HG03280 (cell line): ENCODE measurements around the gene WRAP73.
"Not testable (repeated sequence)": the region's sequence is repeated elsewhere in the genome, so short reads cannot be mapped to it uniquely, and the experiment has no call there.

Source experiments
- ATAC-seq: cut with Tn5 transposase; IDR thresholded peaks from one replicate; pipeline ENCODE4 v1.9.1; 2021; ENCODE audit warnings: mild to moderate bottlenecking, moderate library complexity; ENCODE audit not compliant: unreplicated experiment

WRAP73 gene

GRCh38 chr1:3599286-3599811, 50.6 kb downstream of the WRAP73 start:
- ATAC-seq = no peak

DNA sequence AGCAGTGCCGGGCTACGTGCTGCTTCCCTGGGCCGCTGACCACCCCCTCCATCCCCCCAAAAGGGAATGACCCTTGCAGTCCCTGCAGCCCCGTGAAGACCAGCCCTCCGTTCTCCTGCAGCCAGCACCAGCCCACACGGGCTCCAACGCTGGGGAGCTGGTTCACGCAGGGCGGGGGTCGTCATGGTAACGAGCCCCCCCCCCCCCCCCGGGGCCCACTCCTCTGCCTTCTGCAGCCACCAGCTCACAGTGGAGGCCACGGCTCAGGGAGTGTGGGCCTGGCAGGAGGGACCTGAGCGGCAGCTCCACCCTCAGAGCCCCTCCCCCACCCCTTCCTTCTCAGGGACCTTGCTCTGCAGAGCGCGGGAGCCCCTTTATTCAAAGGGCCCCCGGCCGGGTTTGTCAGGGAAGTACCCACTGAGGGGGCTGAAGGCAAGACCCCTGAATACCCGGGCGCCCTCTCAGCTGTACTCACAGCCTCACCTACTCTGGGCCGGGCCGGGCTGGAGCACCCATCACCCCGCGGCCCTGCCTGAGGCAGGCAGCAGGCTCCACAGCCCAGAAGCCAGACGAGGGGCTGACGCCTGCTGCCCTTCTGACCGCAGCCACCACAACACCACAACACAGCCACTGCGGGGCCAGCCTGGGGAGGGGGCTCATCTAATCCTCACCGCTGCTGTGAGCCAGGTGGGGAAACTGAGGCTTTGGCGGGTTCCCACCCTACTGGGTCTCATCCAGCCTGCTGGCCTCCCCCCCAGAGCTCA, 51.2 kb downstream of the WRAP73 start:
- no peak for ATAC-seq

- ATAC-seq = no peak
These were observed 51.8 kb downstream of the WRAP73 start for GRCh38 chr1:3598051-3598491.

DNA sequence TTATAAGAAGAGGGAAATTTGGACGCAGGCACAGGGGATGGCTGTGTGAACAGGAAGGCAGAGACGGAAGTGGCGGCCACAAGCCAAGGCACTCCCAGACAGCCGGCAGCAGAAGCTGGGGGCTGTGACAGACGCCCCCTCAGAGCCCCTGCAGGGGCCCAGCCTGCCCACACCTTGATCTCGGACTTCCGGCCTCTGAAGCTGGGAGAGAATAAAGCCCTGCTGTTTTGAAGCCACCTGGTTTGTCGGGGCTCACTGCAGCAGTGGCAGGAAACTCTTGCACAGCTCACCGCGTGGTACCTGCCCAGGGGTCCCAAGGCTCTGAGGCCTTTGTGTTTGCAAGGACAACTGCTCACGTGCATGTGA, 52.3 kb downstream of the WRAP73 start:
- ATAC-seq = no peak

DNA sequence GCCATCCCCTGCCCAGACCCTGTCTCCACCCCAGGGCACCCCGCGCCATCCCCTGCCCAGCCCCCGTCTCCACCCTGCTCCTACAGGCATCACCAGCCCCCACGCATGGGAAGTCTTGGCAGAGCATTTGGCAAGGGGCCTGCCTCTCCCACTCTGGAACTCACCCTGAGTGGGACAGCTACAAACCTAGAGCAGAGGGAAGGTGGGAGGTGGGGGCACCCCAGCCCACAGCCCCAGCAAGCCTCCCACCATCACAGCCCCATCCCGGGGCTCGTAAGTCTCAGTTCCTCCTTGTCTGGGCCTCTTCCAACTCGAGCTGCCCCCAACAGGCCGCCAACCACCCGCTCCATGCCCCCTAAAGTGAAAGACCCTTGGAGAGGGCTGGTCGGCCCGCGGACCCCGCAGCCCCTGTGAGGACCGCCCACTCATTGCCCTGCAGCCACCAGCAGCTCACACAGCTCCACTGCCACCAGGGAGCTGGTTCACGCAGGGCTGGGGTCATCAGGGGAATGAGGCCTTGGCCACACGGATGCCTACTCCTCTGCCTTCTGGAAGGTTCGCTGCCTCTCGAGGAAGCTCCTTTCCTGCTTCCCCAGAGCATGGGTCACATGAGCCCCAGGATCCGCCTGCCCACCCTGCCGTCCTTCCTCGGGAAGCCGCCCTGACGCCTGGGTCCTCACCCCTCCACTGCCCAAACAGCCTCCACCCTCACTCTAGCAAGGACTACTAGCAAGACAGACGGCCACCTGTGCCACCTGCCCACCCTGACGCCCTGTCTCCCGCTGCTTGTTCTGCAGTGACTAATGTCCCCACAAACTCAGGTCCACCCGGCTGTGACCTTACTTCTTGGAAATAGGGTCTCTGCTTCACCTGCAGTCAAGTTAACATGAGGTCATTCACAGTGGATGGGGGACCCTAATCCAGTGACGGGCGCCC, 53.0 kb downstream of the WRAP73 start:
- ATAC-seq = no peak

- ATAC-seq = no peak
These were observed 54.0 kb downstream of the WRAP73 start for GRCh38 chr1:3595949-3596348.

- ATAC-seq = no peak
These were observed 55.1 kb downstream of the WRAP73 start for GRCh38 chr1:3594706-3595377.

DNA sequence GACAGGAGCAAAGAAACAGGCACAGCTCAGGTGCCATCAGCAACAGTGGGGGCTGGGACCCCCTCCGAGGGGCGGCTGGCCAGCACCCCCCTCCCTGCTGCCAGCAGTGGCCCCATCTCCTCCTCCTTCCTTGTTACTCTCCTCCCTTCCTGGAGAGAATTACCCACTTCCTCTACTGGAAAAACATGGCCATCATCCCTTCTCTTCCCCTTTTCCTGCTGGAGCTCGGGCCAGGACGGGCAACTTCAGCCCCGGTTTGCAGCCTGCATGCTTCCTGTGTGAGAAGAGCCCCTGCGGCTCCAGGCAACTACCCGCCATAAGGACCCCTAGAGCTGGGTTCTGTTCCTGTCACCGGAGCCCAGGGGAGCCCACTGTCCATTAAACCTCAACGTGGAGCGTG, 56.2 kb downstream of the WRAP73 start:
- no peak for ATAC-seq

GRCh38 chr1:3593334-3593733, 56.6 kb downstream of the WRAP73 start:
- no peak for ATAC-seq

GRCh38 chr1:3590951-3591865, 58.7 kb downstream of the WRAP73 start:
- no peak for ATAC-seq

DNA sequence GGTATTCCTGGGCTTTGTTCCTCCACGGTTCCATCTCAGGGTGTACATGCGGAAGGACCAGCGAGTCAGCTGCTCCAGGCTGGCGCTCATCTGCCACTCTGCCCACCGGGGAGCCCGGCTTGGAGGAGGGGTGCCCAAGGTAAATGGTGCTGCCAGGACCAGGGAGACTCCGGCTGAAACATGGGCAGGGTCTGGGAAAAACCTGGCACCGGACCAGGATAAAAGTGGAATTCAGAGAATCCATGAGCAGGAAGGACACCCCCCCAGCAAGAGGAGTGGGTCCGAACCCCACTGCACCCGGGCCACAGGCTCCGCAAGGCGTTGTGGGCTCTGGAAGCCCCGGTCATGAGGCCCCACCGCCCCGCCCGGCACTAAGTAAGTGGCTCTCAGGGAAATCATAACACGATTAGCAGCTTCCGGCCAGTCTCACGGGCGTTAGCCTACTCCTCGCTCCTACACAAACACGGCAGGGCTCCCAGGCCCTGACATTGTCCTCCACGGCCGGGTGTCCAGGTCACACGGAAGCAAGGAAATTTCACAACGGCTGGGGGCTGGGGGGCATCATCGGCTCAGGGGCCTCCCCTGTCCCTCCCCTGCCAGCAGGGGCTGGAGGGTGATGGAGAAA, 59.7 kb downstream of the WRAP73 start:
- ATAC-seq = no peak

GRCh38 chr1:3588395-3588794, 61.5 kb downstream of the WRAP73 start:
- no peak for ATAC-seq

- no peak for ATAC-seq
These were observed 62.7 kb downstream of the WRAP73 start for GRCh38 chr1:3586986-3587759.

DNA sequence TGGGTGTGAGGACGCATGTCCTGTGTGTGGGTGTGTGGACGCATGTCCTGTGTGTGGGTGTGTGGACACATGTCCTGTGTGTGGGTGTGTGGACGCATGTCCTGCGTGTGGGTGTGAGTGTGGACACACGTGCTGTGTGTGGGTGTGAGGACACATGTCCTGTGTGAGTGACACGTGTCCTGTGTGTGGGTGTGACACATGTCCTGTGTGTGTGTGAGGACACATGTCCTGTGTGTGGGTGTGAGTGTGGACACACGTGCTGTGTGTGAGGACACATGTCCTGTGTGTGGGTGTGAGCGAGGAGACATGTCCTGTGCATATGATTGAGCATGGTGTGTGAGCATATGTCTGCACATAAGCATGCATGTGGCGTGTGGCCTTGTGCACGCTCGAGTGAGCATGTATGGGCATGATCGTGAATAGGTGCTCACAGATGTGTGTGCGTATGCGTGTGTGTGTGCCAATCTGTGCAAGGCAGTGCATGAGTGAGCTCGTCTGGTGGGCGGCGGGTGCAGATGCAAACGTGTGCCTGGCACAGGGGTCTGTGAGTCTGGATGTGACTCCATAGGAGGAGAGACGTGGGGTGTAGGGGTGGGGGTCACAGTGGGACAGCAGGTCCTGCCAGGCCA, 63.8 kb downstream of the WRAP73 start:
- ATAC-seq = no peak

DNA sequence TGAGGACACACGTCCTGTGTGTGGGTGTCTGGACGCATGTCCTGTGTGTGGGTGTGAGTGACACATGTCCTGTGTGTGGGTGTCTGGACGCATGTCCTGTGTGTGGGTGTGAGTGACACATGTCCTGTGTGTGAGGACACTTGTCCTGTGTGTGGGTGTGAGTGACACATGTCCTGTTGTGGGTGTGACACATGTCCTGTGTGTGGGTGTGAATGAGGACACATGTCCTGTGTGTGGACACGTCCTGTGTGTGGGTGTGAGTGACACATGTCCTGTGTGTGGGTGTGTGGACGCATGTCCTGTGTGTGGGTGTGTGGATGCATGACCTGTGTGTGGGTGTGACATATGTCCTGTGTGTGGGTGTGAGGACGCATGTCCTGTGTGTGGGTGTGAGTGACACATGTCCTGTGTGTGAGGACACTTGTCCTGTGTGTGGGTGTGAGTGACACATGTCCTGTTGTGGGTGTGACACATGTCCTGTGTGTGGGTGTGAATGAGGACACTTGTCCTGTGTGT, 64.5 kb downstream of the WRAP73 start:
- not testable (repeated sequence) for ATAC-seq

DNA sequence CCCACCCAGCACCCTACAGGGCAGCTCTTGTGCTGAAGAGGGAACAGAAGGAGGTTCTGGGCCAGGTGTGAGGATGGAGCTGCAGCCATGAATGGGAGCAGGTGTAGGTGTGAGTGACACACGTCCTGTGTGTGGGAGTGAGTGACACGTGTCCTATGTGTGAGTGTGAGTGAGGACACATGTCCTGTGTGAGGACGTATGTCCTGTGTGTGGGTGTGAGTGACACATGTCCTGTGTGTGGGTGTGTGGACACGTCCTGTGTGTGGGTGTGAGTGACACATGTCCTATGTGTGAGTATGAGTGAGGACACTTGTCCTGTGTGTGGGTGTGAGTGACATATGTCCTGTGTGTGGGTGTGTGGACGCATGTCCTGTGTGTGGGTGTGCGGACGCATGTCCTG, 65.0 kb downstream of the WRAP73 start:
- ATAC-seq = no peak

- ATAC-seq = not testable (repeated sequence)
These were observed 66.2 kb downstream of the WRAP73 start for GRCh38 chr1:3583751-3584150.

GRCh38 chr1:3581296-3582036, 68.4 kb downstream of the WRAP73 start:
- no peak for ATAC-seq
